ENCODE data around the gene OR6J1.

The OR6J1 gene

GRCh38 chr14:22634233-22634900, 9.8 kb downstream of the OR6J1 start:
- no peak overlapping the region for H3K4me3 ChIP-seq (ENCODE audit: low read depth, low read length)
- DNase-seq (ENCODE audit: low read depth) = no peak
- TF ChIP-seq CTCF (IDR thresholded peaks at IDR 0.05; ENCODE audit: control insufficient read depth, extremely low read depth, insufficient read depth) = no peak

GRCh38 chr14:22630486-22630885, 13.7 kb downstream of the OR6J1 start:
- no peak for TF ChIP-seq CTCF (IDR thresholded peaks at IDR 0.05; ENCODE audit: control insufficient read depth, extremely low read depth, insufficient read depth)
- H3K4me3 ChIP-seq (ENCODE audit: low read depth, low read length) = no peak overlapping the region
- DNase-seq (ENCODE audit: low read depth) = no peak

- no peak overlapping the region for H3K4me3 ChIP-seq (ENCODE audit: low read depth, low read length)
Observed at GRCh38 chr14:22630066-22630465, 14.1 kb downstream of the OR6J1 start.

GRCh38 chr14:22629361-22629760, 14.8 kb downstream of the OR6J1 start:
- H3K4me3 ChIP-seq (ENCODE audit: low read depth, low read length) = no peak overlapping the region
- no peak for DNase-seq (ENCODE audit: low read depth)
- no peak for TF ChIP-seq CTCF (IDR thresholded peaks at IDR 0.05; ENCODE audit: control insufficient read depth, extremely low read depth, insufficient read depth)

More at GRCh38 chr14:22630066-22630465, 14.1 kb downstream of the OR6J1 start:
- DNase-seq (ENCODE audit: low read depth) = no peak
- TF ChIP-seq CTCF (IDR thresholded peaks at IDR 0.05; ENCODE audit: control insufficient read depth, extremely low read depth, insufficient read depth) = no peak

- TF ChIP-seq CTCF (IDR thresholded peaks at IDR 0.05; ENCODE audit: control insufficient read depth, extremely low read depth, insufficient read depth) = no peak
- no peak overlapping the region for H3K4me3 ChIP-seq (ENCODE audit: low read depth, low read length)
- DNase-seq (ENCODE audit: low read depth) = peak; percentile 25
Observed at GRCh38 chr14:22627506-22628263, 16.5 kb downstream of the OR6J1 start.

GRCh38 chr14:22626590-22626989, 17.6 kb downstream of the OR6J1 start:
- no peak overlapping the region for H3K4me3 ChIP-seq (ENCODE audit: low read depth, low read length)
- no peak for DNase-seq (ENCODE audit: low read depth)
- TF ChIP-seq CTCF (IDR thresholded peaks at IDR 0.05; ENCODE audit: control insufficient read depth, extremely low read depth, insufficient read depth) = no peak
